Vagina (tissue), 2 donors: ENCODE results near the gene RASA3. TPM values are rescaled to one million over a fixed set of nuclear protein-coding genes. Genes with fewer than 3 reads are reported as not detected.

Experiments used
- DNase-seq, 2 donors: peaks; one replicate each; pipeline ENCODE4 v3.0.0-alpha.2; 2017; ENCODE audit errors: extremely low spot score in 2 of 2
- H3K27ac ChIP-seq: fragments of 200-600 bp; sonication (generic); one replicate; pipeline ENCODE4 v1.5.1; 2019
- H3K27me3 ChIP-seq: fragments of 200-600 bp; sonication (generic); one replicate; pipeline ENCODE4 v1.5.1; 2019
- H3K36me3 ChIP-seq, 2 donors: fragments of 200-600 bp; sonication (generic); one replicate each; pipeline ENCODE4 v1.5.1; 2017 to 2019
- H3K4me1 ChIP-seq: fragments of 200-600 bp; sonication (generic); one replicate; pipeline ENCODE4 v1.5.1; 2019
- H3K4me3 ChIP-seq, 2 donors: fragments of 200-600 bp; sonication (generic); 1 replicate in 1 of 2; 2 replicates in 1 of 2; pipeline ENCODE4 v1.5.1; 2016 to 2019
- H3K9me3 ChIP-seq: fragments of 200-600 bp; sonication (generic); one replicate; pipeline ENCODE4 v1.5.1; 2019
- CTCF ChIP-seq, 3 experiments: fragments of 450-650 bp in 2 of 3; fragments of 200-600 bp in 1 of 3; sonication (generic) in 1 of 3; IDR thresholded peaks; one replicate each; pipeline ENCODE4 v1.5.1; 2017 to 2019; ENCODE audit warnings: antibody characterized with exemption in 3 of 3, mild to moderate bottlenecking in 2 of 3, moderate library complexity in 2 of 3
- POLR2A ChIP-seq, 2 donors: fragments of 450-650 bp; IDR thresholded peaks; one replicate each; pipeline ENCODE4 v1.6.1; 2017; ENCODE audit warnings: antibody characterized with exemption in 2 of 2, mild to moderate bottlenecking in 2 of 2, moderate library complexity in 2 of 2
- POLR2AphosphoS5 ChIP-seq, 2 donors: sonication (generic); formaldehyde crosslinking; IDR thresholded peaks; one replicate each; pipeline ENCODE4 v1.9.0; 2017; ENCODE audit warnings: antibody characterized with exemption in 2 of 2, mild to moderate bottlenecking in 2 of 2, low read depth in 1 of 2; ENCODE audit not compliant: insufficient read depth in 1 of 2
- intact Hi-C: fragments of 100-400 bp; cut with DNase I; formaldehyde crosslinking; loops from one replicate; pipeline ENCODE4 v1.15.1; 2023
- total RNA-seq: library from RNA; depleted of rRNA; stranded (reverse); fragments of >200 nt; gene quantifications from one replicate; pipeline ENCODE4 v1.2.3, GENCODE V29; 2016

The RASA3 gene
- total RNA-seq, 1 donor from 2014 or later = 19.6 TPM

GRCh38 chr13:114143806-114144605 lies 11.6 kb upstream of the RASA3 start:
- TF ChIP-seq POLR2A (IDR thresholded peaks at IDR 0.05) (no peak), CTCF (IDR thresholded peaks at IDR 0.05) (no peak), POLR2AphosphoS5 (IDR thresholded peaks at IDR 0.05; ENCODE audit: insufficient read depth in 1 of 2, low read depth in 1 of 2) (no peak)
- no peak overlapping the region for H3K4me3 ChIP-seq
- no peaks in the 10 kb centered on the region for H3K36me3 ChIP-seq
- no peaks in the 10 kb centered on the region for H3K9me3 ChIP-seq
- intact Hi-C loops = no loop called here
- no peak overlapping the region for H3K27ac ChIP-seq
- no peaks in the 10 kb centered on the region for H3K27me3 ChIP-seq
- H3K4me1 ChIP-seq = peaks cover 28% of the 10 kb centered on the region
- DNase-seq = no peak

- peak; percentile 32 to 63 for TF ChIP-seq POLR2AphosphoS5 (IDR thresholded peaks at IDR 0.05; ENCODE audit: insufficient read depth in 1 of 2, low read depth in 1 of 2)
- TF ChIP-seq CTCF (IDR thresholded peaks at IDR 0.05) = no peak
- no peak for DNase-seq
- Histone ChIP-seq H3K4me3 (no peak overlapping the region), H3K4me1 (peaks cover 28% of the 10 kb centered on the region), H3K27ac (no peak overlapping the region), H3K9me3 (no peaks in the 10 kb centered on the region), H3K27me3 (no peaks in the 10 kb centered on the region), H3K36me3 (no peaks in the 10 kb centered on the region)
- intact Hi-C loops = no loop called here
Observed at GRCh38 chr13:114142640-114143490, 10.4 kb upstream of the RASA3 start.

- no peaks in the 10 kb centered on the region for H3K27me3 ChIP-seq
- no peak for TF ChIP-seq CTCF (IDR thresholded peaks at IDR 0.05)
- no peak for TF ChIP-seq POLR2AphosphoS5 (IDR thresholded peaks at IDR 0.05; ENCODE audit: insufficient read depth in 1 of 2, low read depth in 1 of 2)
- TF ChIP-seq POLR2A (IDR thresholded peaks at IDR 0.05) = no peak
- DNase-seq = no peak
- peaks cover 28% of the 10 kb centered on the region for H3K4me1 ChIP-seq
- no peak overlapping the region for H3K27ac ChIP-seq
- no peaks in the 10 kb centered on the region for H3K36me3 ChIP-seq
- no peak overlapping the region for H3K4me3 ChIP-seq
- intact Hi-C loops = no loop called here
- H3K9me3 ChIP-seq = no peaks in the 10 kb centered on the region
Observed at GRCh38 chr13:114142137-114142550, 9.7 kb upstream of the RASA3 start.

GRCh38 chr13:114141261-114141996 lies 9.0 kb upstream of the RASA3 start:
- Histone ChIP-seq H3K4me1 (peaks cover 28% of the 10 kb centered on the region), H3K9me3 (no peaks in the 10 kb centered on the region), H3K27ac (no peak overlapping the region), H3K27me3 (no peaks in the 10 kb centered on the region), H3K4me3 (no peak overlapping the region), H3K36me3 (no peaks in the 10 kb centered on the region)
- intact Hi-C loops = no loop called here
- TF ChIP-seq POLR2AphosphoS5 (IDR thresholded peaks at IDR 0.05; ENCODE audit: insufficient read depth in 1 of 2, low read depth in 1 of 2) (no peak), POLR2A (IDR thresholded peaks at IDR 0.05) (no peak), CTCF (IDR thresholded peaks at IDR 0.05) (no peak)
- DNase-seq = no peak
